ENCODE measurements around the gene PLA2G6.

DNA sequence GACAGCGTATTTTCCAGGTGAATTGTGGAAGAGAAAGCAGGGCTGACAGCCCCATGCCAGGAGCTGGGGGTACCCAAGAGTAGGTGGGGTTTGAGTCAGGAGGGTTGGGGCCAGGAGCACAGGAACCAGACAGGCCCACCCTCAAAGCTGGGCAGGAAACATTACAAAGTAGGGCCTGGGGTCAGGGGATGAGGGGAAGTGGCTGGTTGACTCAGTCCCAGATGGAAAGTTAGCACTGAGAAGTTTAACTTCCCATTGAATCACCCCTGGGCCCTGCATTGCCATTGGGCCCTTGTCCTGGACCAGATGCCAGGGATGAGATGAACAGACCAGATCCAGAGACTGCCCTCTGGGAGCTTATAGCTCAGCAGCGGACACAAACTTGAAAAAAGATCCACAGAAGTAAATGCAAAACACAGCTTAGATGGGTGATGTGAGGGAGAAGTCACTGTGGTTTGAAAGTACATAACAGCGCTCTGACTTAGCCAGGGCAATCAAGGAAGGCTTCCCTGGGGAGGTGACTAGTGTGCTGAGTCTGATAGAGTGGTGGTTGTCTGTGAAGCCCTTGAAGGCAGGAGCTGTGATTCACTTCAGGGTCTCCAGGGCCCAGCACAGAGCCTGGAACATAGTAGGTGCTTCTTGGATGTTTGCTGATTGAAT lies 22.4 kb upstream of the PLA2G6 start:
- TF ChIP-seq EP300 (IDR thresholded peaks at IDR 0.05) = no peak
- TF ChIP-seq, protein P1, sequence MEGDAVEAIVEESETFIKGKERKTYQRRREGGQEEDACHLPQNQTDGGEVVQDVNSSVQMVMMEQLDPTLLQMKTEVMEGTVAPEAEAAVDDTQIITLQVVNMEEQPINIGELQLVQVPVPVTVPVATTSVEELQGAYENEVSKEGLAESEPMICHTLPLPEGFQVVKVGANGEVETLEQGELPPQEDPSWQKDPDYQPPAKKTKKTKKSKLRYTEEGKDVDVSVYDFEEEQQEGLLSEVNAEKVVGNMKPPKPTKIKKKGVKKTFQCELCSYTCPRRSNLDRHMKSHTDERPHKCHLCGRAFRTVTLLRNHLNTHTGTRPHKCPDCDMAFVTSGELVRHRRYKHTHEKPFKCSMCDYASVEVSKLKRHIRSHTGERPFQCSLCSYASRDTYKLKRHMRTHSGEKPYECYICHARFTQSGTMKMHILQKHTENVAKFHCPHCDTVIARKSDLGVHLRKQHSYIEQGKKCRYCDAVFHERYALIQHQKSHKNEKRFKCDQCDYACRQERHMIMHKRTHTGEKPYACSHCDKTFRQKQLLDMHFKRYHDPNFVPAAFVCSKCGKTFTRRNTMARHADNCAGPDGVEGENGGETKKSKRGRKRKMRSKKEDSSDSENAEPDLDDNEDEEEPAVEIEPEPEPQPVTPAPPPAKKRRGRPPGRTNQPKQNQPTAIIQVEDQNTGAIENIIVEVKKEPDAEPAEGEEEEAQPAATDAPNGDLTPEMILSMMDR (IDR thresholded peaks at IDR 0.05) = no peak

Measured in stomach (tissue), 4 donors.